Measurements from ENCODE around the gene ATP13A5. TPM values are rescaled to one million over a fixed set of nuclear protein-coding genes. Genes with fewer than 3 reads are reported as not detected.

ATP13A5 gene
- polyA plus RNA-seq, 1 donor, result 0.09 TPM

DNA sequence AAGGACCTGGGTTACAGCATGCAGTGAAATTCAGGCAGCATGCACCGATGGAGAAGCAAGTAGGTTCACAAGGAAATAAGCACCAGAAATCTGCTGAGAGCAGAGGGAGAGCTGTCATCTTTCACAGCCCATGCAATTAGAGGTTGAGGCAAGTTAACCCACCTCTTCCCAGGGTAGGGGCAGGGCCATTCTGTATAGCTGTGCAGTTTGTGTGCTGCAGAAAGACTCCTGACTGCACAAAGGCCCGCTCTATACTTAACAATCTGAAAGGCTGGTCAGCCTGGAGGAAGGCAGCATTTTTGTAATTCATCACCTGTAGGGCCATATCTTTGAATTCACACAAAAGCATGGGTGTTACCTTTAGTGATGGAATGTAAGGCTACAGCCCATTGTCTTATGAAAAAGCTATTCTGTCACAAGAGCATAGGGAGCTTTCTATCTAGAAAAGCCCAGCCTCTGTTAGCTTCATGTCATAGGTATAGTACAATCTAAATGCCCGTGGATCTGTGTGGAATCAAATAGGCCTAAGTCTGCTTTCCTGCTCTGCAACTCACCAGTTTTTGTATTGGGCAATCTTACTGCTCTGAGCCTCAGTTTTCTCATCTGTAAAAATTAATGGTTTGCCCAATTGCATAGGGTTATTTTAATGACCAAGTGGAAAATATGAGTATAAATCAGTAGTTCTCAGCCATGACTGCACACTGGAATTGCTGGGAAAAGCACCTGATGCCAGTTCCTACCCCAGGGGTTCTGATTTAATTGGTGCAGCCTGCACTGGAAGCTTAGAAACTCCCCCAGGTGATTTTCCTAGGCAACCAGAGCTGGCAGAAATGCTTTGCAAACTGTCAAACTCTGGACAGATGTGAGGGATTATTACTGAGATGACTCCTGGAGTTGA is 65.2 kb downstream of the ATP13A5 start:
- no CpG with 5 or more reads among the region's 3 CpGs for WGBS (ENCODE audit: insufficient coverage, low lambda C conversion rate)
- H3K36me3 ChIP-seq (ENCODE audit: control insufficient read depth, insufficient read depth, low read length), result no peaks in the 10 kb centered on the region

DNA sequence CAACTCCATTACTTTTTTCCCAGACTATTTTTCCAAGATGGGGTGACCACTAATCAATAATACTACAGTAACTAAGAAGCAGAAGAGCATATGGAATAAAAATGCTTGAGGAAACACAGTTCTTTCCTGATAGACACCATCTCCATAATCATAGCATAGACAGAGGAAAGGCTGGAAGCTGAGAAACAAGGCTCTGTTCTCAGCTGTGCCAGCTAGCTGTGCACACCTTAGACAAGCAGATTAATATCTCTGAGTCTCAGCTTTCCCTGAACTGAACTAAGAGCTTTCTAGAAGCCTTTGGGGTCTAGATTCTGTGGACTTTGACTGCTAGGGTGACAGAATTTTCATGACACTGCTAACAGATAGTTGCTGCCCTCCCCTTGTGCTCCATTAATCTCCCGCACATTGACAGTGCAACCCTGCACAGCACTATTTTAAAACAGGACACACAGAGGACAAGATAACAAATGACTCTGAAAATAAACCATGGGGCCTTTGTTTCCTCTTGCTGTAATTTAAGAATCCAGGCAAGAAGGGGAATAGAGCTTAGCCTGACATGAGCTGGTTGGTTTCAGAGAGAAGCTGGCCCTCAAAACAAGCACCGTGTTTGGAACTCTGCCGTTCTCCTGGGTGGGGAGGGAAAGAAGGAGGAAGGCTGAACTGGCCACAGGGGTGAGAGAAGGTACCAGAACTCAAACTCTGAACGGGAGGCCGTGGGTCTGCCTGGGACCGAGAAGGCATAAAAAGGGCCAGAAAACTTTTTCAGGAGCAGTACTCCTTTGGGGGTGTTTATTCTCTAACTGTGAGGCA is 67.4 kb downstream of the ATP13A5 start:
- WGBS (ENCODE audit: insufficient coverage, low lambda C conversion rate), result no CpG with 5 or more reads among the region's 6 CpGs
- Histone ChIP-seq H3K27ac (ENCODE audit: low read length) (no peak overlapping the region), H3K4me3 (ENCODE audit: low read length) (no peak overlapping the region), H3K36me3 (ENCODE audit: control insufficient read depth, insufficient read depth, low read length) (no peaks in the 10 kb centered on the region), H3K9me3 (ENCODE audit: control insufficient read depth, low read depth, low read length) (no peaks in the 10 kb centered on the region), H3K27me3 (ENCODE audit: control insufficient read depth, insufficient read depth, low read length) (no peaks in the 10 kb centered on the region), H3K4me1 (ENCODE audit: control insufficient read depth, insufficient read depth, low read length) (no peaks in the 10 kb centered on the region)
- DNase-seq, result no peak

More for the DNA sequence above, 65.2 kb downstream of the ATP13A5 start:
- Histone ChIP-seq H3K9me3 (ENCODE audit: control insufficient read depth, low read depth, low read length) (no peaks in the 10 kb centered on the region), H3K4me1 (ENCODE audit: control insufficient read depth, insufficient read depth, low read length) (no peaks in the 10 kb centered on the region), H3K27ac (ENCODE audit: low read length) (no peak overlapping the region), H3K27me3 (ENCODE audit: control insufficient read depth, insufficient read depth, low read length) (no peaks in the 10 kb centered on the region), H3K4me3 (ENCODE audit: low read length) (no peak overlapping the region)
- no peak for DNase-seq

DNA sequence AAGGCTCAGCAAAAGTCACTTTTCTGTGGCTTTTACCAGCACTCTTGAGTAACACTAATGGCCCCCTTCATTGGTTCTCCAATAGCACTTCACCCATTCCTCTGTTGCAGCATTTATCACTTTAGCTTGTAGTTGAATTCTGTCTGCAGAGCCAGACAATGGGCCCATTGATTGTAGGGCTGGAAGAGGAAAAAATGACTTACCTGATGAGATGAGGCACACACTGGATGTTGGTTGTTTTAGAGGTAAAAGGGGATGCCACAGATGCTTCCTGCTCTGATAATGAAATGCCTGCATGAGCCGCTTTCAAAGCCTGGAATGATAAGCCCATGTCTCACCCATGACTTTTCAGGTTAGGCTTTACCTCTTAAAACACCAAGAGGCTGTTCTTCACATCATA is 73.2 kb downstream of the ATP13A5 start:
- no CpG with 5 or more reads among the region's 1 CpG for WGBS (ENCODE audit: insufficient coverage, low lambda C conversion rate)
- Histone ChIP-seq H3K27me3 (ENCODE audit: control insufficient read depth, insufficient read depth, low read length) (no peaks in the 10 kb centered on the region), H3K4me1 (ENCODE audit: control insufficient read depth, insufficient read depth, low read length) (no peaks in the 10 kb centered on the region), H3K36me3 (ENCODE audit: control insufficient read depth, insufficient read depth, low read length) (no peaks in the 10 kb centered on the region), H3K4me3 (ENCODE audit: low read length) (no peak overlapping the region), H3K9me3 (ENCODE audit: control insufficient read depth, low read depth, low read length) (no peaks in the 10 kb centered on the region), H3K27ac (ENCODE audit: low read length) (no peak overlapping the region)
- DNase-seq, result no peak

DNA sequence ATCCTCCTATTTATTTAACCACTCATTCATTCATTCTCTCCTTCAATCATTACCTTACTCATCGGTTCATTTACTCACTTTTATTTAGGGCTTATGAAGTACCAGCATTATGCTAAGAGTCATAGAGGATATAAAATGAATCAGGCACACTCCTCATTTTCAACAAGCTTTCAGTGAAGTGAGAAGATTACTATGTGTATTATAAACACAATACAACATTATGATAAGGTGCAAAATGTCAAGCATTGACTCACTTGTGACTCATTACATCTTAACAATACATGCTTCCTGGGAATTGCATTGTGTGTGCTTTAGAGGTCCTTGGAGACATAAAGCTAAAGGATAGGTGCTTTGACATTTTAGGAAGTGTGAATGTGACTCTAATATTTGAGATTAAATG is 77.1 kb downstream of the ATP13A5 start:
- Histone ChIP-seq H3K27ac (ENCODE audit: low read length) (no peak overlapping the region), H3K9me3 (ENCODE audit: control insufficient read depth, low read depth, low read length) (no peaks in the 10 kb centered on the region), H3K4me1 (ENCODE audit: control insufficient read depth, insufficient read depth, low read length) (no peaks in the 10 kb centered on the region), H3K4me3 (ENCODE audit: low read length) (no peak overlapping the region), H3K36me3 (ENCODE audit: control insufficient read depth, insufficient read depth, low read length) (no peaks in the 10 kb centered on the region), H3K27me3 (ENCODE audit: control insufficient read depth, insufficient read depth, low read length) (no peaks in the 10 kb centered on the region)
- no peak for DNase-seq
- WGBS (ENCODE audit: insufficient coverage, low lambda C conversion rate), result 88% methylated on average over 1 of the region's 1 CpG

DNA sequence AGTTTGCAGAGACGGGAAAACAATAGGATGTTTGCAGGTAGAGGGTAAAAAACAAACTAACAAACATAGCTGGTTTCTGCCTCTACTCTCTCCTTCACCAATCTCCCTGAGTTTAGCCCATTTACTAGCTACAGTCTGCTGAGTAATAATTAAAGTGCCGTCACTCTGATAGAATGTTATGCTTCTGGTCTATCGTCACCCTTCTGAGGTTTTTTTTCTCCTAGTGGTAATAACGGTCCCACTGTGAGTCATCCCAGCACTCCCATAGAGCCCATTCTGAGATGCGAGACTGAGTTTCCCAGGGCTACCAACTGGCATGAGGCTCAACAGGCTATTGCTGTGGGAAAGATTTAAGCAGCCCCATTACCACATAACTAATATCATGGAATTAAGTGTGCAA is 81.1 kb downstream of the ATP13A5 start:
- 67% methylated on average over 1 of the region's 5 CpGs for WGBS (ENCODE audit: insufficient coverage, low lambda C conversion rate)
- no peaks in the 10 kb centered on the region for H3K9me3 ChIP-seq (ENCODE audit: control insufficient read depth, low read depth, low read length)

DNA sequence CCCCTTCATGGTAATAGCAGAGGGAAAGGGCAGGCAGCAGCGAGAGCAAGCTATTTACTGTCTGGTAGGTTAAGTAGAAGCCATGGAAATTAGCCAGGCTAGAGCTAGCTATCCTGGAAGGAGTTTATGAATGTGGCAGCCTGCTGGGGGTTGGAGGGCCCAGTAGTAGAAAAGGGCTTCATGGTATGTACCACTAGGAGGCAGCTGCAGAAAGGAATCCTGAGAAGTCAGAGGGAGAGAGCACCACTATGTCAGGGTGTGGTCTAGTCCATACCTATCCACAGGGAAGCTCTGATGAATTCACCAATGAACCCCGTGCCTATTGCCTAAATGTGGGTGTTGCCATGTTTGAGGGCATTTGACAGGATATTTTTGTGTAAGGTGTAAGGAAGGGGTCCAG is 82.6 kb downstream of the ATP13A5 start:
- WGBS (ENCODE audit: insufficient coverage, low lambda C conversion rate), result no CpG with 5 or more reads among the region's 2 CpGs

More for the DNA sequence above, 81.1 kb downstream of the ATP13A5 start:
- H3K4me3 ChIP-seq (ENCODE audit: low read length), result no peak overlapping the region
- H3K36me3 ChIP-seq (ENCODE audit: control insufficient read depth, insufficient read depth, low read length), result no peaks in the 10 kb centered on the region
- H3K27me3 ChIP-seq (ENCODE audit: control insufficient read depth, insufficient read depth, low read length), result no peaks in the 10 kb centered on the region
- DNase-seq, result no peak
- H3K4me1 ChIP-seq (ENCODE audit: control insufficient read depth, insufficient read depth, low read length), result no peaks in the 10 kb centered on the region
- H3K27ac ChIP-seq (ENCODE audit: low read length), result no peak overlapping the region

DNA sequence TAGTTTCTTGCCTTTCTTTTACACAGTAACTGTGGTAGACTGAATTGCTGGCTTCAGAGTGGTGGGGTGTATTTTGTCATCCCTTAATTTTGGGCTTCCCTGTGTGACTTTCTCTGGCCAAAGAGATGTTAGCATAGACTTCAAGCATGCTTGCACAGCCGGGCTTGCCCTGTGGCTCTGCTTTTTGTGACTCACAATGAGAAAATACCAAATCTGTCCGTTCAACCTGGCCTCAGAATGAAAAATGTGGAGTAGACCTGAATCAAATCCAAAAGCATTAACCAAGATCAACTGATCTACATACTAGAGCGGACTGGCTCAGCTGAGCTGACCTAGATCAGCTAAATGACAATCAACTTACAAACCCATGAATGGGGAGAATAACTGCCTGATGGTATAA is 86.2 kb downstream of the ATP13A5 start:
- no peak for DNase-seq
- no peaks in the 10 kb centered on the region for H3K36me3 ChIP-seq (ENCODE audit: control insufficient read depth, insufficient read depth, low read length)
- H3K27me3 ChIP-seq (ENCODE audit: control insufficient read depth, insufficient read depth, low read length), result no peaks in the 10 kb centered on the region
- no CpG with 5 or more reads among the region's 3 CpGs for WGBS (ENCODE audit: insufficient coverage, low lambda C conversion rate)
- no peak overlapping the region for H3K4me3 ChIP-seq (ENCODE audit: low read length)
- H3K4me1 ChIP-seq (ENCODE audit: control insufficient read depth, insufficient read depth, low read length), result no peaks in the 10 kb centered on the region
- H3K9me3 ChIP-seq (ENCODE audit: control insufficient read depth, low read depth, low read length), result no peaks in the 10 kb centered on the region
- no peak overlapping the region for H3K27ac ChIP-seq (ENCODE audit: low read length)

More for the DNA sequence above, 82.6 kb downstream of the ATP13A5 start:
- Histone ChIP-seq H3K4me3 (ENCODE audit: low read length) (no peak overlapping the region), H3K27me3 (ENCODE audit: control insufficient read depth, insufficient read depth, low read length) (no peaks in the 10 kb centered on the region), H3K36me3 (ENCODE audit: control insufficient read depth, insufficient read depth, low read length) (no peaks in the 10 kb centered on the region), H3K9me3 (ENCODE audit: control insufficient read depth, low read depth, low read length) (no peaks in the 10 kb centered on the region), H3K27ac (ENCODE audit: low read length) (no peak overlapping the region), H3K4me1 (ENCODE audit: control insufficient read depth, insufficient read depth, low read length) (no peaks in the 10 kb centered on the region)
- DNase-seq, result no peak

DNA sequence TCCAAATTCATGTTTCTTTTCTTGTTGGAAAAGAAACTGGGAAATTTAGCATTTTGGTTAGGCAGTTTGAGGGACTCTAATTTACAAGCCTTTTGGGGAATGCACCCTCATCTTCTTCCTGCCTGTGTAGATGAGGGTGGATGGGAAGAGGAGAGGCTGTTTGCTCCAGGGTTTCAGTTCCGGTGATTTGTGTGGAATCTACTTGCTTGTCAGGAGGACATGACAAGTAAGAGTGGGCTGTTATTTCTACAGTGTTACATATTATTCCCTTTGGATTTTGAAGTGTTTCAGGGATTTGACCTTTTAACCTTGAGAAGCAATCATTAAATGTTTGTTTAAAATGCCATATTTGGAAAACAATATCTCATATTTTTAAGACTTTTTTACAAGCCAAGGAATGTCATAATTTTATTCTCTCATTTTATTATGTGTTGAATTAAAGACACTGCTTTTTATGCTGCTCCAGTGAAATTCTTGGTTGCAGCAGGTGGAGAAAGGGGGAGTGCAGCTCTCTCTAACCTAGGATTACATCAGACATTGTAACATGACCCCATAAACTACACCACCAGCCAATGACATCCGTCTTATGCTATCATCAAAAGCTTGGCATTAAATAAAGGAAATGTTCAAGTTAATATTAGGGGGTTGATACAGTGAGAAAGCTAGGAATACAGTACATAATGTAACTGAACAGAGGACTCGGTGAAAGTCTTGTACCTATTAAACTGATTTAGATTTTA is 107.3 kb downstream of the ATP13A5 start:
- no peaks in the 10 kb centered on the region for H3K36me3 ChIP-seq (ENCODE audit: control insufficient read depth, insufficient read depth, low read length)
- WGBS (ENCODE audit: insufficient coverage, low lambda C conversion rate), result no CpG with 5 or more reads among the region's 3 CpGs
- H3K27ac ChIP-seq (ENCODE audit: low read length), result no peak overlapping the region
- H3K4me1 ChIP-seq (ENCODE audit: control insufficient read depth, insufficient read depth, low read length), result no peaks in the 10 kb centered on the region
- H3K27me3 ChIP-seq (ENCODE audit: control insufficient read depth, insufficient read depth, low read length), result no peaks in the 10 kb centered on the region
- H3K9me3 ChIP-seq (ENCODE audit: control insufficient read depth, low read depth, low read length), result no peaks in the 10 kb centered on the region
- no peak for DNase-seq
- H3K4me3 ChIP-seq (ENCODE audit: low read length), result no peak overlapping the region

DNA sequence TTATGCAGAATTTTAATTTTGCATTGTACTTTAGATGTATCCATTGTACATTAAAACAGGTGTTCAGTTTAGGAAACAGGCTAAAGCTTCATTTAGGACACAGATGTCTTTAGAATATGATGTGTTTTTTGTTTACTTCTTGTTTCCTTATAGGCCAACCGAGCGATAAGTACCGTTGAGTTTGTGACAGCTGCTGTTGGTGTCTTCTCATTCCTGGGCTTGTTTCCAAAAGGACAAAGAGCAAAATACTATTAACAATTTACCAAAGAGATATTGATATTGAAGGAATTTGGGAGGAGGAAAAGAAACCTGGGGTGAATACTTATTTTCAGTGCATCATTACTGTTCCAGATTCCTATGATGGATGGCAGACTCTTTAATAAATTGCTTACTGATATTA is 108.1 kb downstream of the ATP13A5 start:
- H3K4me3 ChIP-seq (ENCODE audit: low read length), result no peak overlapping the region
- 60% methylated on average over 2 of the region's 3 CpGs for WGBS (ENCODE audit: insufficient coverage, low lambda C conversion rate)
- H3K27ac ChIP-seq (ENCODE audit: low read length), result no peak overlapping the region
- DNase-seq, result no peak
- no peaks in the 10 kb centered on the region for H3K9me3 ChIP-seq (ENCODE audit: control insufficient read depth, low read depth, low read length)
- no peaks in the 10 kb centered on the region for H3K4me1 ChIP-seq (ENCODE audit: control insufficient read depth, insufficient read depth, low read length)
- H3K27me3 ChIP-seq (ENCODE audit: control insufficient read depth, insufficient read depth, low read length), result no peaks in the 10 kb centered on the region
- no peaks in the 10 kb centered on the region for H3K36me3 ChIP-seq (ENCODE audit: control insufficient read depth, insufficient read depth, low read length)

DNA sequence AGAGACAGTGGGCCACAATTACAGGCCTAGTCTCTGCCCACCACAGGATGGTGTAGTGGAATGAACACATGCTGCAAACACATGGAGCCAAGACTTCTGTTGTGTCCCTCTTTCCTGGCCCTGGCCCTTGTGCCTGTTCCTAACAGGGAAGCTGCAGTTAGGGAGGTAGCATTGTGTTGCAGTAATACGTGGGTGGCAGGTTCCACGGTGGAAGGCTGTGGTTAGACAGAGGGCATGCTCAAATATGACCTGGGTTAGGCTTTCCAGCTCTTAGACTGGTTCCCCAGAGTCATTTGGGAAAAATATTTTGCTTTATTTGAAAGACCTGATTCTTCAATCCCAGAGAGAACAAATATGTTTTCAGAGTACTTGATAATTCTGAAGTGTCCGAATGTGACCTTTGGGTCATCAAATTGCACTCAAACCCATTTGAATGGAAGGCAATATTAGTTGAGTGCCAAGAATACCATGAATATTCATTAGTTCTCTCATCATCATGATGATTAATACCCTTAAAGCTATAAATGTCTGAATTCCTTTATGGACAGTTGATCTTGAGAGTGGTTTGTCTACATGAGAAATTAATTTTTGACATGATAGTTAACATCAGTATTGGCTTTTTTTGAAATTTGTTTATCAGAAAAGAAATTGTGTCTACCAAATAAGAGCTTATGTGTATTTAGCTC is 109.1 kb downstream of the ATP13A5 start:
- H3K4me3 ChIP-seq (ENCODE audit: low read length), result no peak overlapping the region
- H3K4me1 ChIP-seq (ENCODE audit: control insufficient read depth, insufficient read depth, low read length), result no peaks in the 10 kb centered on the region
- no peaks in the 10 kb centered on the region for H3K9me3 ChIP-seq (ENCODE audit: control insufficient read depth, low read depth, low read length)
- no peaks in the 10 kb centered on the region for H3K36me3 ChIP-seq (ENCODE audit: control insufficient read depth, insufficient read depth, low read length)
- no peak for DNase-seq
- no CpG with 5 or more reads among the region's 3 CpGs for WGBS (ENCODE audit: insufficient coverage, low lambda C conversion rate)
- H3K27me3 ChIP-seq (ENCODE audit: control insufficient read depth, insufficient read depth, low read length), result no peaks in the 10 kb centered on the region
- no peak overlapping the region for H3K27ac ChIP-seq (ENCODE audit: low read length)
